Uterus (tissue), 2 donors: Measurements from ENCODE around the gene DDAH2.

ENCODE experiments used
- POLR2A ChIP-seq, 2 donors: fragments of 450-650 bp; IDR thresholded peaks; one replicate each; pipeline ENCODE4 v1.6.1; 2016; ENCODE audit warnings: antibody characterized with exemption in 2 of 2, mild to moderate bottlenecking in 1 of 2, moderate library complexity in 1 of 2
- TF ChIP-seq, protein P1 (sequence below), 4 experiments: fragments of 200-600 bp in 2 of 4; fragments of 450-650 bp in 2 of 4; sonication (generic) in 2 of 4; IDR thresholded peaks; one replicate each; pipeline ENCODE4 v1.5.1; 2016 to 2019; ENCODE audit warnings: antibody characterized with exemption in 4 of 4, mild to moderate bottlenecking in 2 of 4, moderate library complexity in 1 of 4

- TF ChIP-seq, protein P1, sequence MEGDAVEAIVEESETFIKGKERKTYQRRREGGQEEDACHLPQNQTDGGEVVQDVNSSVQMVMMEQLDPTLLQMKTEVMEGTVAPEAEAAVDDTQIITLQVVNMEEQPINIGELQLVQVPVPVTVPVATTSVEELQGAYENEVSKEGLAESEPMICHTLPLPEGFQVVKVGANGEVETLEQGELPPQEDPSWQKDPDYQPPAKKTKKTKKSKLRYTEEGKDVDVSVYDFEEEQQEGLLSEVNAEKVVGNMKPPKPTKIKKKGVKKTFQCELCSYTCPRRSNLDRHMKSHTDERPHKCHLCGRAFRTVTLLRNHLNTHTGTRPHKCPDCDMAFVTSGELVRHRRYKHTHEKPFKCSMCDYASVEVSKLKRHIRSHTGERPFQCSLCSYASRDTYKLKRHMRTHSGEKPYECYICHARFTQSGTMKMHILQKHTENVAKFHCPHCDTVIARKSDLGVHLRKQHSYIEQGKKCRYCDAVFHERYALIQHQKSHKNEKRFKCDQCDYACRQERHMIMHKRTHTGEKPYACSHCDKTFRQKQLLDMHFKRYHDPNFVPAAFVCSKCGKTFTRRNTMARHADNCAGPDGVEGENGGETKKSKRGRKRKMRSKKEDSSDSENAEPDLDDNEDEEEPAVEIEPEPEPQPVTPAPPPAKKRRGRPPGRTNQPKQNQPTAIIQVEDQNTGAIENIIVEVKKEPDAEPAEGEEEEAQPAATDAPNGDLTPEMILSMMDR (IDR thresholded peaks at IDR 0.05) = no peak
- TF ChIP-seq POLR2A (IDR thresholded peaks at IDR 0.05) = no peak
Measured at GRCh38 chr6:31719001-31719400, 10.1 kb downstream of the DDAH2 start.
